HS-5 (cell line): Measurements from ENCODE around the gene LHFPL3.
"Not testable (repeated sequence)": the region's sequence is repeated elsewhere in the genome, so short reads cannot be mapped to it uniquely, and the experiment has no call there.

Experiments
- DNase-seq: peaks from one replicate; pipeline ENCODE4 v3.0.0-alpha.2; 2012; ENCODE audit warnings: low read depth

LHFPL3 gene

GRCh38 chr7:104895522-104896236, 567.3 kb downstream of the LHFPL3 start:
- DNase-seq = no peak

- no peak for DNase-seq
These were observed 570.0 kb downstream of the LHFPL3 start for GRCh38 chr7:104898434-104898833.

GRCh38 chr7:104900525-104901239, 572.3 kb downstream of the LHFPL3 start:
- DNase-seq = no peak

DNA sequence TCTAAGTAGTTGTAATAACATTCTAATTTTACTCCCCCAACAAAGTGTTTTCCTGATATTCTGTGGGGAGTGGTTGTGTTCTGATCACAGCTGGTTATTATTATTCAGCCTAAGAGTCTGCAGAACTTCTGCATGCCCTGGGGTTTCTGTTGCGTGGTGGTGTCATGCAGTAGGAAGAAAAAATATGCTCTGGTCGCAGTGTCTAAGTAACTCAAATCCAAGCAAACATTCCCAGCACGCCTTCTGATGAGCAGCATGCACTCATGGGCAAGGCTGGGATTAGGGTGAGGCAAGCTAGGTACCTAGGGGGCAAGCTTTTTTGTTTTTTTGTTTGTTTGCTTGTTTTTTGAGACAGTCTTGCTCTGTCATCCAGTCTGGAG, 572.8 kb downstream of the LHFPL3 start:
- DNase-seq = no peak

- no peak for DNase-seq
These were observed 573.8 kb downstream of the LHFPL3 start for GRCh38 chr7:104902183-104902582.

GRCh38 chr7:104903044-104903443, 574.6 kb downstream of the LHFPL3 start:
- no peak for DNase-seq

- DNase-seq = no peak
These were observed 575.4 kb downstream of the LHFPL3 start for GRCh38 chr7:104903846-104904245.

DNA sequence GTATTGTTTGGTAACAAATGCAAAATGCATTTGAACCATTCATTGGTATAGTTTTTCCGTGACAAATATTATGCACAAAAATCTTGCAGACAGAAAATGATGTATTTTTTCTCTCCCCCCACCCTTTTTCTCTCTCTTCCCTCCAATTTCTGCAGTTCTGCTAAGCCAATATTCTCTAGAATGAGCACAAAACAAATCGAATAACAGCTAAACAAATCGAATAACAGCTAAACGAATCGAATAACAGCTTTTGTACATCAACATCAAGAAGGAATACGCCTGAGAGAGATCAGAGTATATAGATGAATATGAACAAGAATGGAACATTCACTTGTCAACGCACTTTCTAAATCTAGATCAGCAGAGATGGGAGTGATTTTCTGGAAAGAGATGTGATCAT, 577.6 kb downstream of the LHFPL3 start:
- no peak for DNase-seq

GRCh38 chr7:104906556-104906955, 578.2 kb downstream of the LHFPL3 start:
- DNase-seq = no peak

- DNase-seq = no peak
These were observed 580.2 kb downstream of the LHFPL3 start for GRCh38 chr7:104908636-104909035.

GRCh38 chr7:104909096-104909495, 580.7 kb downstream of the LHFPL3 start:
- DNase-seq = no peak

GRCh38 chr7:104914421-104914820, 586.0 kb downstream of the LHFPL3 start:
- DNase-seq = no peak

DNA sequence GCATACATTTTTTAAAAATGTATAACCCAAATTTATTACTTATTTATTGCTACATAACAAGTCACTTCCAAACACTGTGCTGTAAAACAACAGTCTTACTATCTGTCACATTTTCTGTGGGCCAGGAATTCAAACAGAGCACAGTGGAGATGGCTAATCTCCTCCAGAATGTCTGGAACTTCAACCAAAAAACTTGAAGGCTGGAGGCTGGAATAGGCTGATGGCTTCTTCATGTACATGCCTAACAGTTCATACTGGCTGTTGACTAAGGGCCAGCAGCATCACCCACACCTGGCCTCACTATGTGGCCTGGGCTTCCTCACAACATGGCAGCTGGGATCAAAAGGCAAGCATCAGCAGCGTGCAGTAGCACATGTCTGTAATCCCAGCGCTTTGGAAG, 593.2 kb downstream of the LHFPL3 start:
- no peak for DNase-seq

GRCh38 chr7:104922182-104923009, 594.0 kb downstream of the LHFPL3 start:
- DNase-seq = no peak

DNA sequence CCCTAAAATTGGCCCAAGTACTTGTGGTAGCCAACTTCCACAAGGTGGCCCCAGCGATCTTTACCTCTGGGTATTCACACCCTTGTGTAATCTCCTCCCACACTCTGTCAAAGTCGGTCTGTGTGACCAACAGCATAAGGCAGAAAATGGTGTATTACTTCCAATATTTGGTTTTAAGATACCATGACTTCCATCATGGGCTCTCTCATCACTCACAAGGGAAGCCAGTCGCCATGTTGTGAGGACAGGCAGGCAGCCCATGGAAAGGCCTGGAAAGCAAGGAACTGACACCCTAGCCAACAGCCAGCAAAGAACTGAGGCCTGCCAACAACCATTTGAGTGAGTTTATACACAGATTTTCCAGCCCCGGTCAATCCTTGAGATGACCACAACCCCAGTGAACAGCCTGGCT, 594.6 kb downstream of the LHFPL3 start:
- DNase-seq = peak; percentile 60

DNA sequence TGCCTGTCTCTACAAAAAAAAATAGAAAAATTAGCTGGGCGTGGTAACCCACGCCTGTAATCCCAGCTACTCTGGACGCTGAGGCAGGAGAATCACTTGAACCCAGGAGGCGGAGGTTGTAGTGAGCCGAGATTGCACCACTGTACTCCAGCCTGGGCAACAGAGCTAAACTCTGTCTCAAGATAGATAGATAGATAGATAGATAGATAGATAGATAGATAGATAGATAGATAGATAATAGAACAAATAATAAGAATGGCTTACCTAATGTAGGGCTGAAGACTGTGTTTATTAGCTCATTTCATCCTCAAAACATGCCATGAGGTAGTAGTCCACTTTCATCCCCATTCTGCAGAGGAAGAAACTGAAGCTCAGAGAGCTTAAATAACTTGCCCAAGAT, 597.8 kb downstream of the LHFPL3 start:
- not testable (repeated sequence) for DNase-seq

DNA sequence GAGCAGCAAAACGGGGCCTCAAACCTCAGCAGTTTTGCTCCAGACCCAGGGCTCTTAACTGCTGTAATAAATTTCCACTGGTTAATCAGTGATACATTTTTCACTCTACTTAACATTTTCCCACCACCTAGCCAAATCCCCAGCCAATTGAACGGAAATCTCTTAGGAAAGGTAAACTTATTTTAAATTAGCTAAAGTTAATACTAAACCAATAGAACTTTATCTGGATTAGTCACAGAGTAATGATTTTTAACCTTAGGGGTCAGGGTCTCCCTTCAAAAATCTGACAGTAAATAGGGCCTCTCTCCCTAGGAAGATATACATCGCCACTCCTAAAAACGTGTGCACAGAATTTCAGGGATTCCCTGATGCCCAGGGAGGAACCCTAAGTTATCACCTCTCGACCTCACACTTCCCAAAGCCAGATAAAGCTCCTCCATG, 598.2 kb downstream of the LHFPL3 start:
- no peak for DNase-seq

DNA sequence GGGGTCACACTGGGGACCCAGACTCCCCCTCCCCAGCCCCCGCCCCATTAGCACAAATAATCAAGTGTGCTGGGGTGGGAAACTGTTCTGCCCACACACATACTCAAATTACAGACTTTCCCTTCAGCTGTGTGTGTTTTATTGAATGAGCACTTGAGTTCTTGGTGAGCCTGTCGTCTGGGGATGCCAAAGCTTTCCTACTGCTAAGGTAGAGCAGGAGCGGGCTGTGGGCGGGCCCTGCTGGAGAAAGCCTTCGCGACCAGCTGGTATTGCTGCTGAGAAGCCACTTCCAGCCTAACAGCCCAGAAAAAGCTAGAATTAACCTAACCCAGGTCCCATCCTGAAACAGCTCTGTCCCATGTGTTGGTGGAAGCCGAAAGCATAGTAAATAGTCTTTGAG, 598.7 kb downstream of the LHFPL3 start:
- DNase-seq = no peak

DNA sequence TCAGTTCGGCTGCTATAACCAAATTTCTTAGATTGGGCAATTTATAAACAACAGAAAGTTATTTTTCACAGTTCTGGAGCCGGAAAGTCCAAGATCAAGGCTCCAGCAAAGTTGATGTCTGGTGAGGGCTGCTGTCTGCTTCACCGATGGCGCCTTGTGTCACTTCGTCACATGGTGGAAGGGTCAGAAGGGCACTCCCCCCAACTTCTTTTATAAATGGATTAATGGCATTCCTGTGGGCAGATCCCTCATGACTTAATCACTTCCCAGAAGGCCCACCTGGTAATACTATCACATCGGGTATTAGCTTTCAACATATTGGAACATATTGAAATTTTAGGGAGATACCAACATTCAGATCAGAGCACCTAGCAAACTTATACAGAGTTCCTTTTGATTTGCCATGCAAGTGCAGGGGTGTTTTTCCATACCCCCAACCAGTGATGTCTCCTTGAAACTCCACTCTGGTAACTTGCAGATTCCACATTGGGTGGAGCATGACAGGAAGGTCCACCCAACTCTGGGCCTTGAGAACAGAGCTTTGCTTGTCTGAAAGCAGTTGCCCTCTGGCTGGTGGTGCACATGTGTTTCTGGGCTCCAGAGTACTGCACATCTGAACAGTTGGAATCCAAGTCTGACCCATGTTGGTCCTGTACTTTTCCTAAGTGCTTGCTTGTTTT, 600.5 kb downstream of the LHFPL3 start:
- no peak for DNase-seq

- no peak for DNase-seq
These were observed 601.5 kb downstream of the LHFPL3 start for GRCh38 chr7:104929921-104930320.

DNA sequence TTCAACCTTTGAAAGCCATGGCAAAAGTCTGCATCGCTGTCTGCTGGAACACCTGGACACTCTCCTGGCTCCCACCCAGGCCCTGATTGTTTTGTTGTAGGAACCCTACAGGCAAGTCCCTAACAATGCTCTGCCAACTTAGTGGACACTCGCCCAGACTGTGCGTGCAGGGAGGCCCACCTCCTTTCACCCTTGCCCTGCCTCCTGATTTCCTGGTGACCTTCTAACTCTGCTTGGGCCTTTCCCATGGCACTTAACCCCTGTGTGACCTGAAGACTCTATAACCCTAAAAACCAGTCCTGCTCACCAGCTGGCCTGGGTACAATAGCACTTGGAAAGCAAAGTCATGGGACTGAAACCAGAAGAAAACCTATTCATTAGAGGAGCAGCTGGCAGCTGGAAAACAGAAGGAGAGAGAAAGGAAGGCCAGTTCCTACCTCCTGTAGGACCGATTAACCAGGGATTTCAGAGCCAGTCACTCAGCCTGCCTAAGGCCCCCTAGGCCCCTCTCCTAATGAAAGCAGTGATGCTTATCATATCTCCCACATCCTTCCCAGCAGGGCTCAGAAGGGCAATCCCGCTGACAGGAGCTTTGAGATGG, 602.9 kb downstream of the LHFPL3 start:
- no peak for DNase-seq

DNA sequence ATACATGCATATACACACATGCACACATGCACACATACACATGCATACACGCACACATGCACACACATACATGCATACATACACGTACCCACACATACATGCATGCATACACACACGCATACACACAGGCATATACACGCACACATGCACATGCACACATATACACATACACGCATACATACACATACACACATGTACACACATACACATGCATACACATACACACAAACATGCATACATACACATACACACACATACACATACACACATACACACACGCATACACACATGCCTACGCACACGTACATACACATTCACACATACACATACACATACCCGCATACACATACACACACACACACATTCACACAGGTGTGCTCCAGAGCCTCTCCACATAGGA, 604.6 kb downstream of the LHFPL3 start:
- no peak for DNase-seq
